PC-9 (cell line): ENCODE data around the gene VPS4A. TPM values are rescaled to one million over a fixed set of nuclear protein-coding genes. Genes with fewer than 3 reads are reported as not detected.
A peak's percentile ranks its signal among the peaks of the same experiment; 100 is the strongest.

ENCODE experiments used
- BruUV-seq: library from RNA; stranded (reverse); fragments of 400-500 nt; replicated peaks from 2 replicates; lab custom pipeline; 2021; lab: Mats Ljungman, UMichigan
- CTCF ChIA-PET: fragments of 300-600 bp; sonication (Branson Sonifier 250); formaldehyde crosslinking; loops from one replicate; lab custom pipeline; 2022; ENCODE audit warnings: antibody characterized with exemption; lab: Charles Lee
- POLR2A ChIA-PET: fragments of 300-600 bp; sonication (Branson Sonifier 250); formaldehyde crosslinking; loops from one replicate; lab custom pipeline; 2022; ENCODE audit warnings: antibody characterized with exemption; ENCODE audit not compliant: unreplicated experiment; lab: Charles Lee
- DNase-seq, 2 experiments: peaks; one replicate each; pipeline versions ENCODE4 v3.0.0 to v3.0.0-alpha.2; 2015 to 2022; ENCODE audit warnings: mixed read lengths in 1 of 2
- H2AFZ ChIP-seq: fragments of 200-600 bp; sonication (generic); 2 replicates; pipeline ENCODE4 v1.8.1; 2017; ENCODE audit warnings: antibody characterized with exemption
- H3F3A ChIP-seq: fragments of 200-600 bp; sonication (generic); 2 replicates; pipeline ENCODE4 v1.8.1; 2017; ENCODE audit warnings: antibody characterized with exemption, mild to moderate bottlenecking, low read depth; ENCODE audit not compliant: insufficient read depth
- H3K27ac ChIP-seq: fragments of 200-600 bp; sonication (generic); 2 replicates; pipeline ENCODE4 v1.6.1; 2016; ENCODE audit warnings: mixed run types
- H3K27me3 ChIP-seq: fragments of 200-600 bp; sonication (generic); 2 replicates; pipeline ENCODE4 v1.6.1; 2016; ENCODE audit warnings: low read depth, mixed run types; ENCODE audit not compliant: insufficient read depth
- H3K36me3 ChIP-seq: fragments of 200-600 bp; sonication (generic); 2 replicates; pipeline ENCODE4 v1.6.1; 2016; ENCODE audit warnings: low read depth, mixed run types
- H3K4me1 ChIP-seq: fragments of 200-600 bp; sonication (generic); replicated peaks from 2 replicates; pipeline ENCODE4 v1.6.1; 2016; ENCODE audit warnings: mixed run types; ENCODE audit not compliant: insufficient read depth
- H3K4me2 ChIP-seq: fragments of 200-600 bp; sonication (generic); 2 replicates; pipeline ENCODE4 v1.6.1; 2017; ENCODE audit warnings: mixed run types
- H3K4me3 ChIP-seq: fragments of 200-600 bp; sonication (generic); 2 replicates; pipeline ENCODE4 v1.6.1; 2016; ENCODE audit warnings: mixed run types
- H3K79me2 ChIP-seq: fragments of 200-600 bp; sonication (generic); 2 replicates; pipeline ENCODE4 v1.6.1; 2017; ENCODE audit warnings: low read depth, mixed run types
- H3K9me2 ChIP-seq: fragments of 200-600 bp; sonication (generic); 2 replicates; pipeline ENCODE4 v1.8.1; 2017; ENCODE audit warnings: mild to moderate bottlenecking; ENCODE audit not compliant: insufficient read depth
- H3K9me3 ChIP-seq: fragments of 200-600 bp; sonication (generic); 2 replicates; pipeline ENCODE4 v1.8.1; 2016; ENCODE audit warnings: low read depth; ENCODE audit not compliant: insufficient read depth
- H4K20me1 ChIP-seq: fragments of 200-600 bp; sonication (generic); 2 replicates; pipeline ENCODE4 v1.8.1; 2017; ENCODE audit not compliant: insufficient read depth
- EZH2 ChIP-seq: fragments of 200-600 bp; sonication (generic); IDR thresholded peaks from 2 replicates; pipeline ENCODE4 v1.8.0; 2017; ENCODE audit warnings: antibody characterized with exemption, low read depth
- intact Hi-C: fragments of 100-400 bp; cut with micrococcal nuclease; formaldehyde crosslinking; loops from one replicate; pipeline ENCODE4 v1.10.0; 2022; ENCODE audit not compliant: unreplicated experiment
- total RNA-seq: library from RNA; stranded (reverse); gene quantifications from 2 replicates; pipeline ENCODE4 v1.2.3, GENCODE V29; 2021
- TF ChIP-seq, protein P1 (sequence below): fragments of 200-600 bp; sonication (generic); conservative IDR thresholded peaks from 2 replicates; pipeline ENCODE4 v1.6.1; 2017; ENCODE audit warnings: mixed run types, antibody characterized with exemption, mild to moderate bottlenecking, moderate library complexity

VPS4A gene
- total RNA-seq, 1 experiment from 2014 or later: 26.7 TPM

DNA sequence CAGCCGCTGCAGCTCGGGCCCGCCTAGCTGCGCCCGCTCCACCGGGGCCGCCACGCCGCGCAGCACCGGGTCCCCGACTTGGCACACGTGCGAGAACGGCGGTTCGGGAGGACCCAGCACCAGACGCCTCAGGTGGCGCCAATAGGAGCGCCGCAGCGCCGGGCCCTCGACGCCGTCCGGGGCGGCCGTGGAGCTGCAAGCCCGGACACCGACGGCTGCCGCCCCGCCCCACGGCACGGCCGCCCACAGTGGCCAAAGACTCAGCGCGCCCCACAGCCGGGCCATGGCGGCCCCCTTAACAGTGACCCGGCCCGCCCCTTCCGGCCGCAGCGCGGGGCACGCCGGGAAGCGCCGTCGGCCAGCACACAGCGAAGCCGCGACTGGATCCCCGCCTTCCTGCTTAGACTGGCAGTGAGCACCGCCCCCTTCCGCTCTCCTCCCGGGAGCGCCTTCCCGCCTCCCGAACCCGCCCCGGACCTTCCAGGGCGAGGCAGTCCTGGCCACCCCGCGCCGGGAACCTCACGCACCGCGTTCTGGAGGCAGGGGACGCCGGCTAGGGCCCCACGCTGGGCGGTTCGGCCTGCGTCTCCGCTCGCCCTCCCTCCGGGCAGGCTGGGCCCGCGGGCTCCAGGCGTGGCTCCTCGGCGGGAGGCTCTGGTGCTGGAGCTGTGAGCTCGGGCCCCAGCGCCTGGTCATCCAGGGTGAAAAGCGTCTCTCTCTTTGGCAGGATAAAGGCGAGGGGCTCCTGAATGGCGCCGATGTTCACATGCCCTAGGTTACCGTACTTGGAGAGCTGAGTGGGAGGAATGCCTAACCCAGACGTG lies 19.3 kb downstream of the VPS4A start, which contains the start of gene PDF:
PDF (minus strand) TSS at position 303 of the 824 bp plus-strand sequence; CDS start at position 285, 18 bp downstream.
- H2AFZ ChIP-seq: peak within 1 kb of the TSS; percentile 88
- H3K4me2 ChIP-seq: peak within 1 kb of the TSS; percentile 98
- TSS peak; percentile 82 for BruUV-seq
- peaks cover 36% of the 10 kb centered on the region for H3K36me3 ChIP-seq
- no peak for TF ChIP-seq EZH2
- TF ChIP-seq, protein P1, sequence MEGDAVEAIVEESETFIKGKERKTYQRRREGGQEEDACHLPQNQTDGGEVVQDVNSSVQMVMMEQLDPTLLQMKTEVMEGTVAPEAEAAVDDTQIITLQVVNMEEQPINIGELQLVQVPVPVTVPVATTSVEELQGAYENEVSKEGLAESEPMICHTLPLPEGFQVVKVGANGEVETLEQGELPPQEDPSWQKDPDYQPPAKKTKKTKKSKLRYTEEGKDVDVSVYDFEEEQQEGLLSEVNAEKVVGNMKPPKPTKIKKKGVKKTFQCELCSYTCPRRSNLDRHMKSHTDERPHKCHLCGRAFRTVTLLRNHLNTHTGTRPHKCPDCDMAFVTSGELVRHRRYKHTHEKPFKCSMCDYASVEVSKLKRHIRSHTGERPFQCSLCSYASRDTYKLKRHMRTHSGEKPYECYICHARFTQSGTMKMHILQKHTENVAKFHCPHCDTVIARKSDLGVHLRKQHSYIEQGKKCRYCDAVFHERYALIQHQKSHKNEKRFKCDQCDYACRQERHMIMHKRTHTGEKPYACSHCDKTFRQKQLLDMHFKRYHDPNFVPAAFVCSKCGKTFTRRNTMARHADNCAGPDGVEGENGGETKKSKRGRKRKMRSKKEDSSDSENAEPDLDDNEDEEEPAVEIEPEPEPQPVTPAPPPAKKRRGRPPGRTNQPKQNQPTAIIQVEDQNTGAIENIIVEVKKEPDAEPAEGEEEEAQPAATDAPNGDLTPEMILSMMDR: no peak
- H4K20me1 ChIP-seq: peaks cover 41% of the 10 kb centered on the region
- no peaks in the 10 kb centered on the region for H3K9me3 ChIP-seq
- H3K9me2 ChIP-seq: no peaks in the 10 kb centered on the region
- H3K4me1 ChIP-seq: peaks cover 44% of the 10 kb centered on the region
- H3K4me3 ChIP-seq: peak within 1 kb of the TSS; percentile 87
- intact Hi-C loops: loop anchor here (1.0 to 10.0 kb wide), 2 partner anchors 9 to 434 kb away; partner anchors contain the start of genes COG8, NIP7 and WWP2
- peaks cover 28% of the 10 kb centered on the region; the same call in 1 of the 2 replicates for H3F3A ChIP-seq
- no peaks in the 10 kb centered on the region for H3K27me3 ChIP-seq
- H3K79me2 ChIP-seq: peaks cover 45% of the 10 kb centered on the region
- POLR2A ChIA-PET: interaction anchor here (0.6 kb wide), 1 partner anchor 406 kb away, joined by 10 read pairs; no protein-coding TSS in a partner anchor
- peak within 1 kb of the TSS; percentile 64 for H3K27ac ChIP-seq
- CTCF ChIA-PET: interaction anchor here (0.6 kb wide), 1 partner anchor 25 kb away, joined by 4 read pairs; no protein-coding TSS in a partner anchor
- DNase-seq: peak; percentile 85 to 94

DNA sequence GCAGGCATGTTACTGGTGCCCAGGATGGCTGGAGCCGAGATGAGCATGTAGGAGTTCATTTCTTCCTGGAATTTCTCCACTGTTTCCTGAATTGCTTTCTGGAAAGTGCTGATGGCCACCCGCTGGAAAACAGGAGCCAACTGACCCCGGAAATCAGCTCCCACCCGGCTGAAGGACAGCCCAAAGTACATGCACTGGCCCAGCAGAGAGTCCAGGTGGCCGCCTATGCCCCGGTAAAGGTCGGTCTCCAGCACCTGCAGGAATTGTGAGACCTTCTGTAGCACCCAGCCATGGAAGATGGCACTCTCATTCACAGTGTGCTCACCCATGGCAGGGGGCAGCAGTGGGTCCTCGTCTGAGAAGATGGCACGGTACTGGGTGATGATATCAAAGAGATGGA lies 23.5 kb downstream of the VPS4A start:
- no peak for DNase-seq
- H4K20me1 ChIP-seq: no peaks in the 10 kb centered on the region
- peaks cover 18% of the 10 kb centered on the region for H3K4me1 ChIP-seq
- H3K4me2 ChIP-seq: no peak overlapping the region
- no peaks in the 10 kb centered on the region for H3K27me3 ChIP-seq
- peaks cover 25% of the 10 kb centered on the region for H3K79me2 ChIP-seq
- no TSS peak for BruUV-seq
- CTCF ChIA-PET: no interaction called here
- H3K9me3 ChIP-seq: no peaks in the 10 kb centered on the region
- peaks cover 20% of the 10 kb centered on the region; the same call in 1 of the 2 replicates for H3K36me3 ChIP-seq
- H2AFZ ChIP-seq: no peak overlapping the region
- H3F3A ChIP-seq: peaks cover 24% of the 10 kb centered on the region; the same call in 1 of the 2 replicates
- no peak overlapping the region for H3K27ac ChIP-seq
- POLR2A ChIA-PET: no interaction called here
- H3K9me2 ChIP-seq: no peaks in the 10 kb centered on the region
- no peak overlapping the region for H3K4me3 ChIP-seq
- intact Hi-C loops: loop anchor here (10.0 kb wide), 1 partner anchor 430 kb away; the partner anchor contains the start of gene WWP2
- TF ChIP-seq, protein P1: no peak
- no peak for TF ChIP-seq EZH2

DNA sequence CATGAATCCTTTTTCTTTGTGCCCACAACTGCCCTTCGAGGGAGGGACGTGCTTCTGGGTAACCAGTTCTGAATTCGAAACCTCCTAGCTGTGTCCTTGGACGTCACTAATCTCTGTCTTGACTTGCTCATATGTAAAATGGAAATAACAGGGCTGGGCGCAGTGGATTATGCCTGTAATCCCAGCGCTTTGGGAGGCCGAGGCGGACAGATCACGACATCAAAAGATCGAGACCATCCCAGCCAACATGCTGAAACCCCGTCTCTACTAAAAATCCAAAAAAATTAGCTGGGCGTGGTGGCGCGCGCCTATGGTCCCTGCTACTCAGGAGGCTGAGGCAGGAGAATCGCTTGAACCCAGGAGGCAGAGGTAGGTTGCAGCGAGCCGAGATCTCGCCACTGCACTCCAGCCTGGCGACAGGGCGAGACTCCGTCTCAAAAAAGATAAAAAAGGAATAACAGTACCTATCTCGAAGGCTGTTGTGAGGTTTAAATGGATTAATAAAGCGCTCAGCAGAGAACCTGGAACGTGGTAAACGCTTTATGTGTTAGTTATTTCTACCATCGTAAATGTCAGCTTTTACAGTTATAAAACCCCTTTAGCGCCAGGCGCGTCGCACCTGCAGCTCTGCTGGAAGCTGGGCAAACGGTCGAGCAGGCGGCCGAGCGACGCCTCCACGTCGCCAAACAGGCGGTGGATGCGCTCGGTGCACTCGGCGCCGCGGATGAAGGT lies 27.6 kb downstream of the VPS4A start:
- Histone ChIP-seq H3K4me3 (peak overlapping the region; percentile 88), H4K20me1 (0 out of 2 replicates have a peak, but pooled peaks cover 4% of the 10 kb centered on the region), H3K36me3 (peaks cover 38% of the 10 kb centered on the region), H3K27me3 (no peaks in the 10 kb centered on the region), H3F3A (peaks cover 38% of the 10 kb centered on the region), H3K4me2 (peak overlapping the region; percentile 88), H3K4me1 (peaks cover 16% of the 10 kb centered on the region), H3K9me3 (no peaks in the 10 kb centered on the region), H3K79me2 (peaks cover 48% of the 10 kb centered on the region), H2AFZ (peak overlapping the region; percentile 89), H3K9me2 (no peaks in the 10 kb centered on the region), H3K27ac (peak overlapping the region; percentile 73)
- BruUV-seq: TSS peak; percentile 67
- POLR2A ChIA-PET: interaction anchor here (0.6 to 0.7 kb wide), 2 partner anchors 9 to 191 kb away, joined by 4 read pairs; no protein-coding TSS in a partner anchor
- CTCF ChIA-PET: interaction anchor here (0.7 kb wide), 1 partner anchor 19 kb away, joined by 3 read pairs; no protein-coding TSS in a partner anchor
- intact Hi-C loops: loop anchor here (1.0 to 10.0 kb wide), 2 partner anchors 8 to 426 kb away; partner anchors contain the start of genes PDF and WWP2
- no peak for DNase-seq
- TF ChIP-seq EZH2: no peak
- TF ChIP-seq, protein P1: no peak
